Stomach (tissue), 9 donors: ENCODE data around the gene FGF14. TPM values are rescaled to one million over a fixed set of nuclear protein-coding genes. Genes with fewer than 3 reads are reported as not detected.
A peak's percentile ranks its signal among the peaks of the same experiment; 100 is the strongest.

ENCODE experiments used
- DNase-seq, 2 donors: peaks; one replicate each; pipeline versions ENCODE4 v3.0.0 to v3.0.0-alpha.2; 2013 to 2019
- H3K27ac ChIP-seq, 5 donors: fragments of 200-600 bp in 4 of 5; sonication (generic) in 4 of 5; one replicate each; pipeline ENCODE4 v1.5.1; 2013 to 2019; ENCODE audit warnings: mild to moderate bottlenecking in 1 of 5, moderate library complexity in 1 of 5
- H3K27me3 ChIP-seq, 3 donors: fragments of 200-600 bp; sonication (generic); one replicate each; pipeline ENCODE4 v1.5.1; 2017 to 2019; ENCODE audit warnings: mixed run types in 1 of 3
- H3K36me3 ChIP-seq, 4 donors: fragments of 200-600 bp; sonication (generic); 1 replicate in 3 of 4; 2 replicates in 1 of 4; pipeline ENCODE4 v1.5.1; 2016 to 2019
- H3K4me1 ChIP-seq, 4 donors: fragments of 200-600 bp; sonication (generic); one replicate each; pipeline ENCODE4 v1.5.1; 2016 to 2019
- H3K4me3 ChIP-seq, 4 donors: fragments of 200-600 bp; sonication (generic) in 3 of 4; one replicate each; pipeline ENCODE4 v1.5.1; 2016 to 2019; ENCODE audit warnings: mild to moderate bottlenecking in 1 of 4
- H3K9me3 ChIP-seq, 4 donors: fragments of 200-600 bp; sonication (generic); one replicate each; pipeline ENCODE4 v1.5.1; 2016 to 2019
- CTCF ChIP-seq, 7 experiments: fragments of 450-650 bp in 4 of 7; fragments of 200-600 bp in 3 of 7; sonication (generic) in 3 of 7; IDR thresholded peaks; one replicate each; pipeline ENCODE4 v1.5.1; 2016 to 2019; ENCODE audit warnings: antibody characterized with exemption in 7 of 7, control low read depth in 2 of 7, mild to moderate bottlenecking in 1 of 7
- EP300 ChIP-seq: sonication (generic); formaldehyde crosslinking; IDR thresholded peaks from one replicate; pipeline ENCODE4 v1.6.1; 2017; ENCODE audit warnings: antibody characterized with exemption
- POLR2A ChIP-seq, 4 donors: fragments of 450-650 bp; IDR thresholded peaks; one replicate each; pipeline ENCODE4 v1.6.1; 2016; ENCODE audit warnings: antibody characterized with exemption in 4 of 4, control low read depth in 2 of 4, mild to moderate bottlenecking in 1 of 4, moderate library complexity in 1 of 4
- POLR2AphosphoS5 ChIP-seq, 3 donors: sonication (generic); formaldehyde crosslinking; IDR thresholded peaks; one replicate each; pipeline ENCODE4 v1.6.1; 2016; ENCODE audit warnings: antibody characterized with exemption in 3 of 3
- WGBS, 5 donors: extraction: QIAGEN DNeasy Blood & Tissue Kit in 3 of 5; methylation state at CpG; one replicate each; pipeline versions ENCODE4 v1.1.5 to v1.1.7; 2013 to 2018; 5-methylcytosine and 5-hydroxymethylcytosine counted together
- intact Hi-C: fragments of 100-400 bp; cut with DNase I; formaldehyde crosslinking; loops from one replicate; pipeline ENCODE4 v1.15.1; 2023; ENCODE audit warnings: low total_unique reads
- polyA plus RNA-seq, 3 donors: library from polyadenylated mRNA; stranded (reverse); fragments of 200-250 nt; gene quantifications; one replicate each; pipeline ENCODE4 v1.2.3, GENCODE V29; 2013
- total RNA-seq, 5 donors: library from RNA; depleted of rRNA; stranded (reverse); fragments of >200 nt; gene quantifications; one replicate each; pipeline versions ENCODE4 v1.1.0 to v1.2.3, GENCODE V29; 2014 to 2016
- donor health status: healthy with polysubstance abuse.
- donor health status: Bipolar disorder and iron deficiency.
- donor health status: healthy.

The FGF14 gene
- total and polyA plus RNA-seq, 8 donors = 0.08 to 6.6 (median 0.54) TPM

DNA sequence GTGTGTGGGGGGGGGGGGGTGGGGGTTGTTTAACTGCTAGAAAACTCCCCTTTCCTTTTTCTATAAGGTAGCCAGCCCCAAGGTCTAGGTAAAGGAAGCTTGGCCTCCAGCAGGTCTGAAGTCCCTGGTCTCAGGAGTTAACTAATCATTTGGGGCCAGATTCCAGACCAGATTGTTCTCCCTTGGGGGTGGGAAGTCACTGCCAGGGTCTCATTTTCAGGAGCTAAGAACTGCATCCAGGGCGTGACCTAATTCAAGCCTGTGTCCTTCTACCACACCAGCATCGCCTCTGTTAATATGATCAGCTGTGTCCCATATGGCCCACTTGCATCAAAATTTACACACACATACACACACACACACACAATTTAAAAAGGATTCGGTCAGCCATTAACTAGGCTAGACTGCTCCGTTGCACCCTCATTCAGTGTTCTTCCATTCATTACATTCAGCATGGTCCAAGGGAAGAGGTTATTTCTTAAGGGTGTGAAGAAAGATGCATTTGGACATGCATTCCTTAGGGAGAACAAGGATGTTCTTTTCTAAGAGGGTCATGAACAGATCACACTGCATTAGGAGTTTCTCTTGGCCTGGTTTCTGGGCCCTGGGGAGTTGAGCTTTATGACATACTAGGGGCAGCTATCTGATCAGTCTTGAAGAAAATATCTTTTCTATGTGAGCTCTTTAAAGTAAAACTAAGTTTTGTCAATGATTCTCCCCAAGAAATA is 91.0 kb downstream of the FGF14 start:
- Histone ChIP-seq H3K36me3 (no peaks in the 10 kb centered on the region), H3K4me3 (no peak overlapping the region), H3K27me3 (no peaks in the 10 kb centered on the region), H3K27ac (no peak overlapping the region), H3K4me1 (peaks cover 0 to 13% (median 0%) of the 10 kb centered on the region in 4 donors), H3K9me3 (no peaks in the 10 kb centered on the region)
- intact Hi-C loops = no loop called here
- 82 to 89% (median 87%) methylated on average over 4 of the region's 4 CpGs for WGBS, 5 donors
- TF ChIP-seq POLR2AphosphoS5 (IDR thresholded peaks at IDR 0.05) (no peak), EP300 (no peak), CTCF (IDR thresholded peaks at IDR 0.05) (no peak), POLR2A (IDR thresholded peaks at IDR 0.05) (no peak)
- no peak for DNase-seq

GRCh38 chr13:102309110-102309509 is 92.7 kb downstream of the FGF14 start:
- Histone ChIP-seq H3K9me3 (no peaks in the 10 kb centered on the region), H3K36me3 (no peaks in the 10 kb centered on the region), H3K27me3 (no peaks in the 10 kb centered on the region), H3K27ac (no peak overlapping the region), H3K4me1 (peaks cover 0 to 13% (median 0%) of the 10 kb centered on the region in 4 donors), H3K4me3 (no peak overlapping the region)
- intact Hi-C loops = no loop called here
- no peak for TF ChIP-seq POLR2A (IDR thresholded peaks at IDR 0.05)
- TF ChIP-seq EP300 = no peak
- TF ChIP-seq POLR2AphosphoS5 (IDR thresholded peaks at IDR 0.05) = no peak
- TF ChIP-seq CTCF (IDR thresholded peaks at IDR 0.05) = no peak
- DNase-seq = peak in 1 of 2 donors; percentile 24
- WGBS, 5 donors = 60 to 77% (median 70%) methylated on average over 9 of the region's 9 CpGs

- Histone ChIP-seq H3K27me3 (no peaks in the 10 kb centered on the region), H3K9me3 (no peaks in the 10 kb centered on the region), H3K4me3 (no peak overlapping the region), H3K27ac (no peak overlapping the region), H3K4me1 (no peaks in the 10 kb centered on the region), H3K36me3 (no peaks in the 10 kb centered on the region)
- DNase-seq = no peak
- WGBS, 5 donors = 23 to 66% (median 55%) methylated on average over 1 of the region's 1 CpG
- TF ChIP-seq POLR2AphosphoS5 (IDR thresholded peaks at IDR 0.05) (no peak), EP300 (no peak), POLR2A (IDR thresholded peaks at IDR 0.05) (no peak), CTCF (IDR thresholded peaks at IDR 0.05) (no peak)
- intact Hi-C loops = no loop called here
Observed at GRCh38 chr13:102302534-102302933, 99.3 kb downstream of the FGF14 start.

- peaks cover 0 to 5% (median 0%) of the 10 kb centered on the region in 4 donors for H3K4me1 ChIP-seq
- no peak overlapping the region for H3K27ac ChIP-seq
- TF ChIP-seq CTCF (IDR thresholded peaks at IDR 0.05) (no peak), POLR2A (IDR thresholded peaks at IDR 0.05) (no peak), EP300 (no peak), POLR2AphosphoS5 (IDR thresholded peaks at IDR 0.05) (no peak)
- H3K36me3 ChIP-seq = no peaks in the 10 kb centered on the region
- intact Hi-C loops = no loop called here
- no peak for DNase-seq
- no peaks in the 10 kb centered on the region for H3K27me3 ChIP-seq
- H3K9me3 ChIP-seq = no peaks in the 10 kb centered on the region
- WGBS, 5 donors = 90 to 96% (median 96%) methylated on average over 2 of the region's 2 CpGs
- no peak overlapping the region for H3K4me3 ChIP-seq
Observed at GRCh38 chr13:102300379-102300778, 101.5 kb downstream of the FGF14 start.
